ENCODE results near the gene TMCO4. TPM values are rescaled to one million over a fixed set of nuclear protein-coding genes. Genes with fewer than 3 reads are reported as not detected.

Gene TMCO4
- total RNA-seq, 2 experiments from 2014 or later = 1.2 to 8.1 TPM

DNA sequence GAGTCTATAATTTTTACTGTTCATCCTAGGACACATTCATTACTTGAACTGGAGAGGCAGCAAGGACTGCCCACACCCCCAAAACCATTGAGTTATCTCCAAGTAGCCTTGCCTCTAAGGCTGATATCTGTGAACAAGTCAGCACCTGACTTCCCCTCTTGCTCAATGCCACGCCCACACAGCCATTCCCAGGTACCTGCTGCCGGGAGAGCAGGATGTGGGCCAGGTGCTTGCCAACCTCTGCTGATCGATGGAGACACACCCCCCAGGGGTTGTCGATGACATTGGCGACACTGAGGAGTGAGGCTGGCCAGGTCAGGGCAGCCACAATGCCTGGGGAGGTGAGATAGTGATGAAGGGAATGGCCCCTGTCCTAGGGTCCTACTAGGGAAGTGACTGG is 60.1 kb downstream of the TMCO4 start:
- no peaks in the 10 kb centered on the region for H3K9me2 ChIP-seq (ENCODE audit: insufficient read depth, low read length)
- H3K27ac ChIP-seq (ENCODE audit: low read depth, low read length, poor library complexity, severe bottlenecking) = no peak overlapping the region
- POLR2A ChIA-PET = no interaction called here
- H3K79me2 ChIP-seq (ENCODE audit: insufficient read depth, low read depth, low read length) = no peaks in the 10 kb centered on the region
- no peak overlapping the region for H3K4me3 ChIP-seq (ENCODE audit: low read depth, low read length, poor library complexity, severe bottlenecking)
- no peak overlapping the region for H3K4me2 ChIP-seq (ENCODE audit: low read length)
- no peaks in the 10 kb centered on the region for H4K20me1 ChIP-seq (ENCODE audit: insufficient read depth, low read length)
- no peaks in the 10 kb centered on the region for H3K4me1 ChIP-seq (ENCODE audit: insufficient read depth, low read length, poor library complexity, severe bottlenecking)
- H3K36me3 ChIP-seq (ENCODE audit: insufficient read depth, low read length) = no peaks in the 10 kb centered on the region
- H3K9me3 ChIP-seq (ENCODE audit: low read length) = no peaks in the 10 kb centered on the region
- DNase-seq (ENCODE audit: low spot score) = no peak
- H2AFZ ChIP-seq (ENCODE audit: low read length) = no peak overlapping the region
- CTCF ChIA-PET (ENCODE audit: unreplicated experiment) = no interaction called here
- TF ChIP-seq, protein P1, sequence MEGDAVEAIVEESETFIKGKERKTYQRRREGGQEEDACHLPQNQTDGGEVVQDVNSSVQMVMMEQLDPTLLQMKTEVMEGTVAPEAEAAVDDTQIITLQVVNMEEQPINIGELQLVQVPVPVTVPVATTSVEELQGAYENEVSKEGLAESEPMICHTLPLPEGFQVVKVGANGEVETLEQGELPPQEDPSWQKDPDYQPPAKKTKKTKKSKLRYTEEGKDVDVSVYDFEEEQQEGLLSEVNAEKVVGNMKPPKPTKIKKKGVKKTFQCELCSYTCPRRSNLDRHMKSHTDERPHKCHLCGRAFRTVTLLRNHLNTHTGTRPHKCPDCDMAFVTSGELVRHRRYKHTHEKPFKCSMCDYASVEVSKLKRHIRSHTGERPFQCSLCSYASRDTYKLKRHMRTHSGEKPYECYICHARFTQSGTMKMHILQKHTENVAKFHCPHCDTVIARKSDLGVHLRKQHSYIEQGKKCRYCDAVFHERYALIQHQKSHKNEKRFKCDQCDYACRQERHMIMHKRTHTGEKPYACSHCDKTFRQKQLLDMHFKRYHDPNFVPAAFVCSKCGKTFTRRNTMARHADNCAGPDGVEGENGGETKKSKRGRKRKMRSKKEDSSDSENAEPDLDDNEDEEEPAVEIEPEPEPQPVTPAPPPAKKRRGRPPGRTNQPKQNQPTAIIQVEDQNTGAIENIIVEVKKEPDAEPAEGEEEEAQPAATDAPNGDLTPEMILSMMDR (conservative IDR thresholded peaks at IDR 0.05; ENCODE audit: low read length) = no peak
- TF ChIP-seq EZH2phosphoT487 (IDR thresholded peaks at IDR 0.05; ENCODE audit: borderline replicate concordance, low read depth, low read length) = no peak
- intact Hi-C loops (cut with micrococcal nuclease; ENCODE audit: unreplicated experiment) = no loop called here
- no TSS peak for BruUV-seq (replicated peaks)

DNA sequence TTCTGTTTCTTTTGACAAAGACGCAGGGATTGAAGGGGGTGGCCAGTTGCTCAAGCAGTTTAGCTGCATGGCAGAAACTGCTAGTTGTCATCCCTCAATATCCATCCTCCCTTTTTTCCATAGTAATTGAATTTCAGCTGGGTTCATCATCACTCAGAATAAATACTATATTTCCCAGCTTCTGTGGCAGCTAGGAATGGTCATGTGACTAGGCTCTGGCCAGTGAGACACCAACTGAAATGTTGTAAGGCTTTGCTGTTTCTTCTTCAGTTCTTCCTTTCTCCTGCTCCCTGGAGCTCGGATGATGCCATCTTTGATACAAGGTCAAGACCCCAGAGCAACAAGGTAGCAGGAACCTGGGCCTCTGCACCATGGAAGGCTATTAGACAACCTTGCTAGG is 61.0 kb downstream of the TMCO4 start:
- Histone ChIP-seq H3K27ac (ENCODE audit: low read depth, low read length, poor library complexity, severe bottlenecking) (no peak overlapping the region), H2AFZ (ENCODE audit: low read length) (no peak overlapping the region), H3K4me3 (ENCODE audit: low read depth, low read length, poor library complexity, severe bottlenecking) (no peak overlapping the region), H3K4me2 (ENCODE audit: low read length) (no peak overlapping the region), H3K36me3 (ENCODE audit: insufficient read depth, low read length) (no peaks in the 10 kb centered on the region), H3K79me2 (ENCODE audit: insufficient read depth, low read depth, low read length) (no peaks in the 10 kb centered on the region), H3K9me2 (ENCODE audit: insufficient read depth, low read length) (no peaks in the 10 kb centered on the region), H3K4me1 (ENCODE audit: insufficient read depth, low read length, poor library complexity, severe bottlenecking) (no peaks in the 10 kb centered on the region), H4K20me1 (ENCODE audit: insufficient read depth, low read length) (no peaks in the 10 kb centered on the region), H3K9me3 (ENCODE audit: low read length) (no peaks in the 10 kb centered on the region)
- TF ChIP-seq EZH2phosphoT487 (IDR thresholded peaks at IDR 0.05; ENCODE audit: borderline replicate concordance, low read depth, low read length) = no peak
- TF ChIP-seq, protein P1 (conservative IDR thresholded peaks at IDR 0.05; ENCODE audit: low read length) = no peak
- CTCF ChIA-PET (ENCODE audit: unreplicated experiment) = no interaction called here
- no TSS peak for BruUV-seq (replicated peaks)
- no peak for DNase-seq (ENCODE audit: low spot score)
- intact Hi-C loops (cut with micrococcal nuclease; ENCODE audit: unreplicated experiment) = no loop called here
- POLR2A ChIA-PET = no interaction called here

DNA sequence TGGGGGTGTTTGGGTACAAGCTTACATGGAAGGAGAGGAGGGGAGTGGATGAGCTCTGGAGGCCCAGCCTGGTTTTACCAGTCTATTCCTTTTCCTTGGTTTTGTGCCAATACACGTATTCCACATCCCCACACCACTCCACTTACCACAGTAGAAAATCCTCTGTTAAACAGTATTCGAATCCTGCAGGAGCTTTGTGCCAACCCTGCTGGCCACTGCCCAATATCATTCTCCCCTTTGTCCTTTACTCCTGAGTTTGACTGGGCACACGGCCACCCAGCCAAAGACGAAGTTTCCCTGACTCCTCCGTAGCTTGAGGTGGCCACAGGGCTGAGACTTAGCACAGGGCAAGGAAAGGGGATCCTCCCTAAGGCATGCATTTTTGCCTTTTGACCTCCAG is 61.6 kb downstream of the TMCO4 start:
- no peaks in the 10 kb centered on the region for H3K4me1 ChIP-seq (ENCODE audit: insufficient read depth, low read length, poor library complexity, severe bottlenecking)
- no peaks in the 10 kb centered on the region for H3K79me2 ChIP-seq (ENCODE audit: insufficient read depth, low read depth, low read length)
- BruUV-seq (replicated peaks) = no TSS peak
- TF ChIP-seq, protein P1 (conservative IDR thresholded peaks at IDR 0.05; ENCODE audit: low read length) = no peak
- no peak for TF ChIP-seq EZH2phosphoT487 (IDR thresholded peaks at IDR 0.05; ENCODE audit: borderline replicate concordance, low read depth, low read length)
- no peak overlapping the region for H3K4me2 ChIP-seq (ENCODE audit: low read length)
- no peak overlapping the region for H2AFZ ChIP-seq (ENCODE audit: low read length)
- POLR2A ChIA-PET = no interaction called here
- no peaks in the 10 kb centered on the region for H3K9me3 ChIP-seq (ENCODE audit: low read length)
- H3K27ac ChIP-seq (ENCODE audit: low read depth, low read length, poor library complexity, severe bottlenecking) = no peak overlapping the region
- H4K20me1 ChIP-seq (ENCODE audit: insufficient read depth, low read length) = no peaks in the 10 kb centered on the region
- no peak overlapping the region for H3K4me3 ChIP-seq (ENCODE audit: low read depth, low read length, poor library complexity, severe bottlenecking)
- H3K36me3 ChIP-seq (ENCODE audit: insufficient read depth, low read length) = no peaks in the 10 kb centered on the region
- intact Hi-C loops (cut with micrococcal nuclease; ENCODE audit: unreplicated experiment) = no loop called here
- CTCF ChIA-PET (ENCODE audit: unreplicated experiment) = no interaction called here
- H3K9me2 ChIP-seq (ENCODE audit: insufficient read depth, low read length) = no peaks in the 10 kb centered on the region
- DNase-seq (ENCODE audit: low spot score) = no peak
